Activated gamma-delta T cell (primary cell): Measurements from ENCODE around the gene SYT8.

Experiments used
- DNase-seq: peaks from one replicate; lab custom pipeline; 2025; lab: John Stamatoyannopoulos, UW

The SYT8 gene

DNA sequence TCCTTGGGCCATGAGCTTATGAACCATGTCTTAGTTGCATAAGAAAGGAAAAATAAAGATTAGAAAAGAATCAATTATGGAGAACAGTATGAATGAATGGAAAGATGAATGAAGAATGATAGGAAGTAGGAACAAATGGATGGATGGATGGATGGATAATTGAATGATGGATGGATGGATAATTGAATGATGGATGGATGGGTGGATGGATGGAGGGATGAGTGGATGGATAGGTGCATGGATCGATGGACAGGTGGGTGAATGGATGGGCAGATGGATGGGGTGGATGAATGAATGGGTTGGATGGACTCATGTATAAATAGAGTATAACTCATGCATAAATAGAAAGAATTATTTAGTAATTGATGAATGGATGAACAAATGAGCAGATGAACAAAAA, 25.3 kb downstream of the SYT8 start:
- no peak for DNase-seq

- DNase-seq = no peak
Observed at GRCh38 chr11:1861435-1862411, 26.9 kb downstream of the SYT8 start.

DNA sequence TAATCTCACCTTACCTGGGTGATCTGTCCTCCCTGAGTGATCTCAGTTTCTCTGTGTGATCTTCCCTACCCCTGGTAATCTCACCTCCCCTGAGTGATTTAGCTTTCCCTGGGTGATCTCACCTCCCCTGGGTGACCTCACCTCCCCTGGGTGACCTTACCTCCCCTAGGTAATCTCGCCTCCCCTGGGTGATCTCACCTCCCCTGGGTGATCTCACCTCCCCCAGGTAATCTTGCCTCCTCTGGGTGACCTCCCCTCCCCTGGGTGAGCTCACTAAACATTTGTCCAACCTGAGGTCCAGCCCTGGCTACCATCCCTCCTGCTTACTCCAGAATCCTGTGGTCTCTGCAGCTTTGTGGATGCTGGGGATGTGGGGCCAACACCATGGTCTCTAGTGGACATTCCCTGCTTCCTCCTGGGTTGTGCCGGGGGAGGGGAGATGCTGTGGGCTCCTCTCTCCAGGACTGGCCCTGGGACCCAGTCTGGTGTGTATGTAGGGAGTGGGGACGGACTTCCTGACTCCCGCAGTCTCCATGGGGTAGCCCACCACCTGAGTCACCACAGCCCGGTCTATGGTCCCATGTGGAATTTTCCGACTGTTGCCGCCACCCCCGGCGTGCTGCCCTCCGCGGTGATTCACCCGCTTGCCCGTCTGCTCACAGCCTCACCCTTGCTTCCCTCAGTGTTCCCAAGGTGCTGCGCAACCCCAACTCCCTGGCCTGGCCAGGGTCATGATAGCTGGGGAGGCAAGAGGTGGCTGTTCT, 28.0 kb downstream of the SYT8 start:
- DNase-seq = no peak

- no peak for DNase-seq
Observed at GRCh38 chr11:1863352-1864216, 28.8 kb downstream of the SYT8 start.

GRCh38 chr11:1864231-1864630, 29.4 kb downstream of the SYT8 start:
- no peak for DNase-seq

DNA sequence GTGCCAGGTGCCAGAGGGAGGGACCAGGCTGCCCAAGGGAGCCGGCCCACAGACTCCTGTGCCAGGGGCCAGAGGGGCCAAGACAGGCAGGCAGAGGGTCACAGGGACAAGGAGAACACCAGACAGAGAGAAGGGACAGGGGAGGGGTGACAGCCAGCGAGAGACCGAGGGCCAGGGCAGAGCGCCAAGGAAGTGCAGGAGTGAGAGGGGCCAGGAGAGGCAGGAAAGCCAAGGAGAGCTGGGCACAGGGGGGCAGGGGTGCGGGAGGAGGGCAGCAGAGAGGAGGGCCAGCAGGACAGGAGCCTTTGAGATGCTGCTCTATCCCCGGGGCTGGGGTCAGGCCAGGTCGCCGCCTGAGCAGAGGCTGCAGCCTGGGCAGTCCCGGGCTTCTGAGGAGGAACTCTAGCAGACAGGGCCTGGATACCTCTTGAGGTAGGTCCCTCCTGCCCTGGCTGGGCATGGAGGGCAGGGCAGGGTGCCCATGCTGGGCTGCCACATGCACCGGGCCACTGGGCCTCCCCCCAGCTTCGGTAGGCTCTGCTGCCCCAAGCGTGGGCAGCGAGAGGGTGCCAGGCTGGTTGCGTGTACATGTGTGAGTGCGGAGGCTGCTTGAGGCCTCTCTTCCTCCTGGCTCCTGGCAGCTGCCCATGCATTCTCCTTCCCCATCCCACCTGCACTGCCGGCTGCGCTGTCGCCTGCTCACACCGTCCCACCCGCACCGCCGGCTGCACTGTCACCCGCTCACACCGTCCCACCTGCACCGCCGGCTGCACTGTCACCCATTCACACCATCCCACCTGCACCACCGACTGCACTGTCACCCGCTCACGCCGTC, 30.3 kb downstream of the SYT8 start:
- DNase-seq = no peak

DNA sequence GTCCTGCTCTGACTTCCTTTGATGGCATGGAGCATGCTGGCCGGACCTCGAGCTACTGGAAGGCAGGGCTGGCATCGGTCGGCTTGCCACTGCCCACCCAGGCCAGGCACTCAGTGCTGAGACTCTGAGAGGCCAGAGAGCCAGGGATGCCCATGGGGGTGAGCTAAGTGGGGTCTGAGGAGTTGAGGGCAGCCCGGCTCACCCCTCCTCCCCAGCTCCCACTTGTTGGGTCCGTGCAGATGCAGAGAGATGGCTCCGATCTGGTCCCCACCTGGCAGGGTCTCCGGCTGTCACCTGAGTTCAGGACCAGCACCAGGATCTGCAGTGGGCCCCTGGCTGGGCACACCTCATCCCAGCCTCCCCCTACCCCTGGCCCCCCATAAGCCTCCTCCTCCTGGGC, 31.4 kb downstream of the SYT8 start:
- no peak for DNase-seq

- DNase-seq = no peak
Observed at GRCh38 chr11:1866776-1867175, 32.0 kb downstream of the SYT8 start.

DNA sequence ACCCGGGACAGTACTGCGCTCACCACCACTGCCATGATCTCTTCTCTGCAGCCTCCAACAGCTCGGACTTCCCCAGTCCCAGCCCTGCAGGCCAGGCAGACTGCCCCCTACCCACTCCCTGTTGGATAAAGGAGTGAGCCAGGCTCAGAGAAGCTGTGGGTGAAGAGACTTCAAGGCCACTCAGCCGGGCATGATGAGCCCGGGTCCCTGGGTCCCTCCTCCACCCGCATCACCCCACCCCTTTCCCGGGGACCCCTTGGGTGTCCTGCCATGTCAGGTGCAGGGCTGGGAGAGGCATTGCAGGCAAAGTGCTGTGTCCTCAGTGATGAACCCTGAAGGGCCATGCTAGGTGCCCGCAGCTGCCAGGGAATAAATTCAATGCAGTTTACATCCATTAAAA, 32.6 kb downstream of the SYT8 start:
- no peak for DNase-seq

DNA sequence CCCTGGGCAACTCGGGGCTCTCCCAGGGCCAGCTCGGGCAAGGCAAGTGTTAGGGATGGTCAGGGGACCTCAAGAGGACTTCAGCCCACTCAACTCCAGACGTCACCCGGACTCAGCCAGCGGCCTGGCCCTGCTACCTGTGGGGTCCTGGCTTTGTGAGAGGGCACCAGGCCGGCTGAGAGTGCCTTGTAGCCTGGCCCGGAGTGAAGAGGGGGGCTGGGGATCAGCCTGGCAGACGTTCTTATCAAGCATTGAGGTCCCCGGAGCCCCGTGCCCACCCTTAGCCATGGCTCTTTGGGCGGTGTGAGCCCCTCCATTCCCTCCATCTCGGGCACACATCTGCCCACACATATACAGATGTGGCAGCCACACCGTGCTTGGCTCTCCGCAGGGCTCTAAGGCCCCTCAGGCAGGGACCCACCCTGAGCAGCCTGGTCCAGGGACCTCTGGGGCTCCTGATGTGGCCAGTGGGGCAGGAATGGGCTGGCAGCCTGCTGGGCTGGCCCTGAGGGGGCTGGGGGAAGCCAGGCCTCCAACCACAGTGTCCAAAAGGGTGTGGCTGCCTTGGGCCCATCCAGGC, 33.4 kb downstream of the SYT8 start:
- DNase-seq = no peak

- DNase-seq = no peak
Observed at GRCh38 chr11:1868636-1869291, 34.0 kb downstream of the SYT8 start.

DNA sequence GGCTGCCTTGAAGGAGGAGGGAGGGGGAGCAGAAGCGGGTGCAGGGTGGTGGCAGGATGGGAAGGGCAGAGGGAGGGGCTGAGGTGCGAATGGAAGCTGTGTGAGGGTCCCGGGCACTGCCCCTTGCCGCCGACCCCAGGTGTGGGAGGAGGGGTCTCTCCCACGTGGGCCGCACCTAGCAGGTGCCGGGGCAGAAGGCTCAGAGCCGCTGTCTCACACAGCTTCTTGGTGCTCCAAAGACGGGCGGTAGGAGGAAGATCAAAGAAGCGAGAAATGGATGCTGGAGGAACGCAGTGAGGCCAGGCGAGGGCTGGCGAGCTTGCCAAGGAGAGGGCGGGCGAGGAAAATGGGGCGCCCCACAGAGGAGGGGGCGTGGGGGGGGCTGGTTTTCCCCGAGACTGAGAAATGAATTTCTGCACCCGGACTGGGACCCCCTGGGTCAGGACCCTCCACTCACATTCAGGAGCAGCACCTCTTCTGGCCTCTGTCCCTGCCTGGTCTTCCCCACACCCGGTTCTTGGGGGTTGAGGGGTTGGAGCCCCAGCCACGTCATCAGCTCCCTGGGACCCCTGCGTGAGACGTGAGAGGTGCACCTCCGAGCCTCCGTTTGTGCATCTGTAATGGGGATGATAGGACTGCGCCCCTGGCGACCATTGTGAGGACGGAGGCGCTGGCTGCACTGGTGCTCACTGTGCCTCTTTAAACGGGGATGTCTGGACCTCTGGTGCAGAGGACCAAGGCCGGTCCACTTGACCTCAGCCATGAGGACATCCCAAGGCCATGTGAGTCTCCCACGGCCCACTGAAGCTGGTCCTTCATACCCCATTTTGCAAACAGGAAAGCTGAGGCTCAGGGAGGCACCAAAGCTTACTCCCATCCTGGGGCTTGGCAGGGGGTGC, 34.9 kb downstream of the SYT8 start:
- no peak for DNase-seq

- DNase-seq = no peak
Observed at GRCh38 chr11:1870326-1870696, 35.5 kb downstream of the SYT8 start.

DNA sequence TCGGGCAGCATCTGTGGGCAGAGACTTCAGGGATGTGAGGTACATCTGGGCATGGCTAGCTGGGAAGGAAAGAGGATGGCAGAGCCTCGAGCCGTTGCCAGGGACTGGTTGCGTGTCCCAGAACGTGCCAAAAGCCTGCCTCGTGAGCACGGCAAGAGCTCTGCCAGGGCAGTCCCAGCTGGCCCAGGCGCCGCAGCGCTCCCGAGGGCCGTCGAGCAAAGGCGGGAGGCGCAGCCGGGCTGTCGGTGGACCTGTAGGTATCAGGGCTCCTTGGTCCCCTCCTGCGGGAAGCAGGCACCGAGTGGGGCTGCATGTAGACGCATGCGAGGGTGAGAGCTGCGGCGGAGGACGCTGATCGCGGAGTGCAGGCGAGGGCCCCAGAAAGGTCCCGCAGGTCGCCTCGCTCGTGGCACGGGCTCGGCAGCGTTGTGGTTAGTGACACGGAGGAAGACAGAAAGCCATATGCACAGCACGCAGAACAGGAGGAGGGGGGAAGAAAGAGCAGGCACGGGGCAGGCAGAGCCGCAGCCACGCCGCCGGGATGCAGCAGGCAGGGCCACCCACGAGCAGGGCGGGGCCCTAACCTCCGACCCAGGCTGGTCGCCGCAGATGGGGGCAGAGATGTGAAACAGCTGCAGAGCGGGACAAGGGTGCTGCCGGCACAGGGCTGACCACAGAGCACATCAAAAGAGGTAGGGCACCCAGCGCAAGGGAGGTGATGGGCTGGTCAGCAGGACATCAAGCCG, 36.1 kb downstream of the SYT8 start:
- peak; percentile 47 for DNase-seq

GRCh38 chr11:1871531-1871930, 36.7 kb downstream of the SYT8 start:
- DNase-seq = no peak

GRCh38 chr11:1872267-1872985, 37.6 kb downstream of the SYT8 start:
- DNase-seq = no peak

GRCh38 chr11:1873048-1873812, 38.4 kb downstream of the SYT8 start:
- DNase-seq = no peak
